C4-2B (cell line): ENCODE data around the gene CTAG1A.
"Not testable (repeated sequence)": the region's sequence is repeated elsewhere in the genome, so short reads cannot be mapped to it uniquely, and the experiment has no call there.

Experiments
- ZFX ChIP-seq: fragments of 450-650 bp; IDR thresholded peaks from 2 replicates; pipeline ENCODE4 v1.6.1; 2017
- TF ChIP-seq, protein P1 (sequence below): fragments of 450-650 bp; conservative IDR thresholded peaks from 2 replicates; pipeline ENCODE4 v1.5.1; 2017; ENCODE audit warnings: mild to moderate bottlenecking

DNA sequence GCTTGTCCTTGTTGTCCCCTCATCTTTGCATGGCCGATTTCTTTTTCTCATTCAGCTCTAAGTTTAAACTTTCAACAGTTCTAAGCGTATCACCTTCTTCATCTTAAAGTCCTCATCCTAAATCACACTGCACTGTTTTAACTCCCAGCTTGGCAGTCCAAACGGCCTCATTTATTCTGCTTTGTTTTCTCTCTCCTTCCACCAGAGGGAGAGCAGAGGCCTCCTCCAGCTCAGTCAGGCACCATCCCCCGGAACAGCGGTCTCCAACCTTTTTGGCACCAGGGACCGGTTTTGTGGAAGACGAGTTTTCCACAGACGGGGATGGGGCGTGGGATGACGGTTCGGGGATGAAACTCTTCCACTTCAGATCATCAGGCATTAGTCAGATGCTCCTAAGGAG, 14.6 kb upstream of the CTAG1A start:
- TF ChIP-seq, protein P1, sequence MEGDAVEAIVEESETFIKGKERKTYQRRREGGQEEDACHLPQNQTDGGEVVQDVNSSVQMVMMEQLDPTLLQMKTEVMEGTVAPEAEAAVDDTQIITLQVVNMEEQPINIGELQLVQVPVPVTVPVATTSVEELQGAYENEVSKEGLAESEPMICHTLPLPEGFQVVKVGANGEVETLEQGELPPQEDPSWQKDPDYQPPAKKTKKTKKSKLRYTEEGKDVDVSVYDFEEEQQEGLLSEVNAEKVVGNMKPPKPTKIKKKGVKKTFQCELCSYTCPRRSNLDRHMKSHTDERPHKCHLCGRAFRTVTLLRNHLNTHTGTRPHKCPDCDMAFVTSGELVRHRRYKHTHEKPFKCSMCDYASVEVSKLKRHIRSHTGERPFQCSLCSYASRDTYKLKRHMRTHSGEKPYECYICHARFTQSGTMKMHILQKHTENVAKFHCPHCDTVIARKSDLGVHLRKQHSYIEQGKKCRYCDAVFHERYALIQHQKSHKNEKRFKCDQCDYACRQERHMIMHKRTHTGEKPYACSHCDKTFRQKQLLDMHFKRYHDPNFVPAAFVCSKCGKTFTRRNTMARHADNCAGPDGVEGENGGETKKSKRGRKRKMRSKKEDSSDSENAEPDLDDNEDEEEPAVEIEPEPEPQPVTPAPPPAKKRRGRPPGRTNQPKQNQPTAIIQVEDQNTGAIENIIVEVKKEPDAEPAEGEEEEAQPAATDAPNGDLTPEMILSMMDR, result not testable (repeated sequence)
- not testable (repeated sequence) for TF ChIP-seq ZFX
